ENCODE results near the gene DOC2B.

DNA sequence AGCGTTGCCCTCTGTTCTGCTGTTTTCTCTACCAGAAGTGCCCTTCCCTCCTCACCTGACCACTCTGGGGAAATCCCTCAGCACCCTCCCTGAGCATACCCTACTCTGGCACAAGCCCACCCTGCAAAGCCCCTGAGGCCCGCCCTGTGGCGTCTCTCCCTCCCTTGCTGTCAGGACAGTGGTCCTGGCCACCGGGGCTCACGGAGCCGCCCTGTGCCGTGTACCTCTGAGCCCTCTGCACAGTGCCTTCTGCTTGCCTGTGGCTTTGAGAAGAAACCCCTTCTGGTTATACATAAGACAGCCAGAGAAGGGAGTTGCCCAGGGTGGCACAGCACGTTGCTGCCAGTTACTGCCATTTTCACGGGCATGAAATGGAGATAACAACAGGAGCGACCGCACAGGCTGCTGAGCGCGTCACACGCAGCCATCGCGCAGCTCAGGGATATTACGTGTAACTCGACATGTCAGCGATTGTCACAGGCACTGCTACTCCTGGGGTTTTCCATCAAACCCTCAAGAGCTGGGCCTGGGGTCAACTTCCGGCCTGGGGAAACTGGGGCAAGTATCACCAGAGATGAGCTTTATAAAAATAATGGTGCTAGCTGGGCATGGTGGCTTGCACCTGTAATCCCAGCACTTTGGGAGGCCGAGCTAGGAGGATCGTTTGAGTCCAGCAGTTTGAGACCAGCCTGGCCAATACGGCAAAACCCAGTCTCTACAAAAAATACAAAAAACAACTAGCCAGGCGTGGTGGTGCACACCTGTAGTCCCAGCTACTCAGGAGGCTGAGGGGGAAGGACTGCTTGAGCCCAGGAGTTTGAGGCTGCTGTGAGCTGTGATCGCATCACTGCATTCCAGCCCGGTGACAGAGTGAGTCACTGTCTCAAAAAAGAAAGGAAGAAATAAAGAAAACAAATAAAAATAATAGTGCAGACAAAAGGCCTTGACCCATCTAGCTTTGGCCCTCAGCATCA lies 29.3 kb downstream of the DOC2B start:
- no peak for TF ChIP-seq JUND (IDR thresholded peaks at IDR 0.05)
- no peak for TF ChIP-seq POLR2A (IDR thresholded peaks at IDR 0.05; ENCODE audit: borderline replicate concordance, extremely low read depth, insufficient read depth, insufficient read length)
- no peak for TF ChIP-seq POLR2AphosphoS5 (IDR thresholded peaks at IDR 0.05; ENCODE audit: low read depth, low read length)
- no peak for TF ChIP-seq CTCF (IDR thresholded peaks at IDR 0.05 in 2 of 3, conservative IDR thresholded peaks at IDR 0.05 in 1 of 3; ENCODE audit: borderline replicate concordance in 1 of 3, insufficient read depth in 1 of 3, low read depth in 2 of 3, low read length in 2 of 3)
- no peak for TF ChIP-seq EGR1 (IDR thresholded peaks at IDR 0.05; ENCODE audit: low read depth)
- TF ChIP-seq, protein P1, sequence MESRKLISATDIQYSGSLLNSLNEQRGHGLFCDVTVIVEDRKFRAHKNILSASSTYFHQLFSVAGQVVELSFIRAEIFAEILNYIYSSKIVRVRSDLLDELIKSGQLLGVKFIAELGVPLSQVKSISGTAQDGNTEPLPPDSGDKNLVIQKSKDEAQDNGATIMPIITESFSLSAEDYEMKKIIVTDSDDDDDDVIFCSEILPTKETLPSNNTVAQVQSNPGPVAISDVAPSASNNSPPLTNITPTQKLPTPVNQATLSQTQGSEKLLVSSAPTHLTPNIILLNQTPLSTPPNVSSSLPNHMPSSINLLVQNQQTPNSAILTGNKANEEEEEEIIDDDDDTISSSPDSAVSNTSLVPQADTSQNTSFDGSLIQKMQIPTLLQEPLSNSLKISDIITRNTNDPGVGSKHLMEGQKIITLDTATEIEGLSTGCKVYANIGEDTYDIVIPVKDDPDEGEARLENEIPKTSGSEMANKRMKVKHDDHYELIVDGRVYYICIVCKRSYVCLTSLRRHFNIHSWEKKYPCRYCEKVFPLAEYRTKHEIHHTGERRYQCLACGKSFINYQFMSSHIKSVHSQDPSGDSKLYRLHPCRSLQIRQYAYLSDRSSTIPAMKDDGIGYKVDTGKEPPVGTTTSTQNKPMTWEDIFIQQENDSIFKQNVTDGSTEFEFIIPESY (IDR thresholded peaks at IDR 0.05; ENCODE audit: extremely low read depth, insufficient replicate concordance, low read length), result no peak
- no peak for TF ChIP-seq SRF (IDR thresholded peaks at IDR 0.05; ENCODE audit: low read depth)
- no peak for TF ChIP-seq EZH2 (IDR thresholded peaks at IDR 0.05)
- TF ChIP-seq, protein P2, sequence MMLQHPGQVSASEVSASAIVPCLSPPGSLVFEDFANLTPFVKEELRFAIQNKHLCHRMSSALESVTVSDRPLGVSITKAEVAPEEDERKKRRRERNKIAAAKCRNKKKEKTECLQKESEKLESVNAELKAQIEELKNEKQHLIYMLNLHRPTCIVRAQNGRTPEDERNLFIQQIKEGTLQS (IDR thresholded peaks at IDR 0.05), result no peak
- no peak for TF ChIP-seq SP1 (IDR thresholded peaks at IDR 0.05; ENCODE audit: low read depth)
- no peak for TF ChIP-seq EZH2phosphoT487 (IDR thresholded peaks at IDR 0.05; ENCODE audit: borderline replicate concordance)
- no peak for TF ChIP-seq RAD21 (IDR thresholded peaks at IDR 0.05; ENCODE audit: low read depth)
- TF ChIP-seq FOSL1 (IDR thresholded peaks at IDR 0.05; ENCODE audit: low read depth), result no peak
- no peak for TF ChIP-seq ZNF274 (IDR thresholded peaks at IDR 0.05; ENCODE audit: low read depth, low read length)

Data from HCT116 (cell line).